Vagina (tissue), 2 donors: Measurements from ENCODE around the gene NEK9.

Source experiments
- POLR2A ChIP-seq, 2 donors: fragments of 450-650 bp; IDR thresholded peaks; one replicate each; pipeline ENCODE4 v1.6.1; 2017; ENCODE audit warnings: antibody characterized with exemption in 2 of 2, mild to moderate bottlenecking in 2 of 2, moderate library complexity in 2 of 2
- POLR2AphosphoS5 ChIP-seq, 2 donors: sonication (generic); formaldehyde crosslinking; IDR thresholded peaks; one replicate each; pipeline ENCODE4 v1.9.0; 2017; ENCODE audit warnings: antibody characterized with exemption in 2 of 2, mild to moderate bottlenecking in 2 of 2, low read depth in 1 of 2; ENCODE audit not compliant: insufficient read depth in 1 of 2
- TF ChIP-seq, protein P1 (sequence below), 3 experiments: fragments of 450-650 bp in 2 of 3; fragments of 200-600 bp in 1 of 3; sonication (generic) in 1 of 3; IDR thresholded peaks; one replicate each; pipeline ENCODE4 v1.5.1; 2017 to 2019; ENCODE audit warnings: antibody characterized with exemption in 3 of 3, mild to moderate bottlenecking in 2 of 3, moderate library complexity in 2 of 3

- TF ChIP-seq POLR2A (IDR thresholded peaks at IDR 0.05) (no peak), POLR2AphosphoS5 (IDR thresholded peaks at IDR 0.05; ENCODE audit: insufficient read depth in 1 of 2, low read depth in 1 of 2) (no peak)
- TF ChIP-seq, protein P1, sequence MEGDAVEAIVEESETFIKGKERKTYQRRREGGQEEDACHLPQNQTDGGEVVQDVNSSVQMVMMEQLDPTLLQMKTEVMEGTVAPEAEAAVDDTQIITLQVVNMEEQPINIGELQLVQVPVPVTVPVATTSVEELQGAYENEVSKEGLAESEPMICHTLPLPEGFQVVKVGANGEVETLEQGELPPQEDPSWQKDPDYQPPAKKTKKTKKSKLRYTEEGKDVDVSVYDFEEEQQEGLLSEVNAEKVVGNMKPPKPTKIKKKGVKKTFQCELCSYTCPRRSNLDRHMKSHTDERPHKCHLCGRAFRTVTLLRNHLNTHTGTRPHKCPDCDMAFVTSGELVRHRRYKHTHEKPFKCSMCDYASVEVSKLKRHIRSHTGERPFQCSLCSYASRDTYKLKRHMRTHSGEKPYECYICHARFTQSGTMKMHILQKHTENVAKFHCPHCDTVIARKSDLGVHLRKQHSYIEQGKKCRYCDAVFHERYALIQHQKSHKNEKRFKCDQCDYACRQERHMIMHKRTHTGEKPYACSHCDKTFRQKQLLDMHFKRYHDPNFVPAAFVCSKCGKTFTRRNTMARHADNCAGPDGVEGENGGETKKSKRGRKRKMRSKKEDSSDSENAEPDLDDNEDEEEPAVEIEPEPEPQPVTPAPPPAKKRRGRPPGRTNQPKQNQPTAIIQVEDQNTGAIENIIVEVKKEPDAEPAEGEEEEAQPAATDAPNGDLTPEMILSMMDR (IDR thresholded peaks at IDR 0.05): no peak
These were observed 15.6 kb upstream of the NEK9 start for GRCh38 chr14:75142494-75142893.
